Neural cell (in vitro differentiated cells): ENCODE measurements around the gene TRERF1. TPM values are rescaled to one million over a fixed set of nuclear protein-coding genes. Genes with fewer than 3 reads are reported as not detected.

Source experiments
- H2AFZ ChIP-seq: fragments of 200-600, 300-800 bp; sonication (generic), shearing (Covaris generic); 2 replicates; pipeline ENCODE4 v1.6.0; 2014; ENCODE audit warnings: low read depth, mild to moderate bottlenecking, antibody characterized with exemption, low read length, moderate library complexity
- H3F3A ChIP-seq: fragments of 200-600 bp; shearing (Covaris generic); 2 replicates; pipeline ENCODE4 v1.6.1; 2016; ENCODE audit warnings: mild to moderate bottlenecking, moderate library complexity, mixed read lengths, antibody characterized with exemption, low read length; ENCODE audit not compliant: insufficient read depth, poor library complexity, severe bottlenecking
- H3K27ac ChIP-seq: fragments of 200-600, 300-800 bp; sonication (generic), shearing (Covaris generic); 2 replicates; pipeline ENCODE4 v1.5.1; 2014; ENCODE audit warnings: mild to moderate bottlenecking, low read length, moderate library complexity
- H3K27me3 ChIP-seq: fragments of 300-800, 200-600 bp; sonication (generic), shearing (Covaris generic); 2 replicates; pipeline ENCODE4 v1.6.0; 2014; ENCODE audit warnings: mild to moderate bottlenecking, low read depth, low read length, moderate library complexity; ENCODE audit not compliant: insufficient read depth
- H3K36me3 ChIP-seq: fragments of 300-800, 200-600 bp; sonication (generic), shearing (Covaris generic); 2 replicates; pipeline ENCODE4 v1.5.1; 2014; ENCODE audit warnings: mild to moderate bottlenecking, antibody characterized with exemption, low read length, moderate library complexity; ENCODE audit not compliant: insufficient read depth
- H3K4me2 ChIP-seq: fragments of 300-800, 200-600 bp; sonication (generic), shearing (Covaris generic); 2 replicates; pipeline ENCODE4 v1.6.0; 2014; ENCODE audit warnings: mild to moderate bottlenecking, low read length
- H3K4me3 ChIP-seq: fragments of 300-800, 200-600 bp; sonication (generic), shearing (Covaris generic); 2 replicates; pipeline ENCODE4 v1.5.1; 2014; ENCODE audit warnings: mild to moderate bottlenecking, low read length, moderate library complexity
- H3K79me2 ChIP-seq: fragments of 200-600 bp; shearing (Covaris generic); replicated peaks from 2 replicates; pipeline ENCODE4 v1.6.0; 2014; ENCODE audit warnings: mild to moderate bottlenecking, low read length, moderate library complexity; ENCODE audit not compliant: insufficient read depth
- H3K9ac ChIP-seq: fragments of 300-800, 200-600 bp; sonication (generic), shearing (Covaris generic); 2 replicates; pipeline ENCODE4 v1.6.1; 2016; ENCODE audit warnings: mild to moderate bottlenecking, low read length, mixed read lengths
- H3K9me2 ChIP-seq: fragments of 200-600 bp; shearing (Covaris generic); 2 replicates; pipeline ENCODE4 v1.6.1; 2016; ENCODE audit warnings: mild to moderate bottlenecking, low read length, mixed read lengths; ENCODE audit not compliant: insufficient read depth
- H3K9me3 ChIP-seq: fragments of 200-600, 300-800 bp; sonication (generic), shearing (Covaris generic); 2 replicates; pipeline ENCODE4 v1.6.1; 2016; ENCODE audit warnings: mild to moderate bottlenecking, mixed run types, low read length, moderate library complexity, mixed read lengths
- H4K20me1 ChIP-seq: fragments of 200-600 bp; shearing (Covaris generic); 2 replicates; pipeline ENCODE4 v1.6.1; 2016; ENCODE audit warnings: mild to moderate bottlenecking, mixed run types; ENCODE audit not compliant: insufficient read depth
- CTCF ChIP-seq: fragments of 450-650 bp; IDR thresholded peaks from 2 replicates; pipeline ENCODE4 v1.5.1; 2014; ENCODE audit warnings: antibody characterized with exemption, mild to moderate bottlenecking, moderate library complexity; ENCODE audit not compliant: poor library complexity, severe bottlenecking
- EP300 ChIP-seq: fragments of 450-650 bp; conservative IDR thresholded peaks from 2 replicates; pipeline ENCODE4 v1.6.1; 2014; ENCODE audit warnings: antibody characterized with exemption, mild to moderate bottlenecking, moderate library complexity; ENCODE audit not compliant: poor library complexity, severe bottlenecking
- EZH2 ChIP-seq: fragments of 200-600, 300-800 bp; shearing (Covaris generic), sonication (generic); IDR thresholded peaks from 2 replicates; pipeline ENCODE4 v1.6.1; 2014; ENCODE audit warnings: antibody characterized with exemption, low read length, borderline replicate concordance, mild to moderate bottlenecking; ENCODE audit not compliant: insufficient read depth, poor library complexity, severe bottlenecking
- MXI1 ChIP-seq: fragments of 450-650 bp; conservative IDR thresholded peaks from 2 replicates; pipeline ENCODE4 v1.6.1; 2014; ENCODE audit warnings: antibody characterized with exemption, mild to moderate bottlenecking; ENCODE audit not compliant: poor library complexity, severe bottlenecking
- POLR2AphosphoS5 ChIP-seq: IDR thresholded peaks from 2 replicates; pipeline ENCODE4 v1.6.1; 2012
- RAD21 ChIP-seq: fragments of 450-650 bp; conservative IDR thresholded peaks from 2 replicates; pipeline ENCODE4 v1.6.1; 2014; ENCODE audit warnings: antibody characterized with exemption, mild to moderate bottlenecking, moderate library complexity
- REST ChIP-seq: IDR thresholded peaks from 2 replicates; pipeline ENCODE4 v1.6.1; 2012; ENCODE audit warnings: borderline replicate concordance
- SMC3 ChIP-seq: fragments of 450-650 bp; conservative IDR thresholded peaks from 2 replicates; pipeline ENCODE4 v1.6.1; 2014; ENCODE audit warnings: antibody characterized with exemption, mild to moderate bottlenecking, moderate library complexity; ENCODE audit not compliant: poor library complexity
- TAF1 ChIP-seq: IDR thresholded peaks from 2 replicates; pipeline ENCODE4 v1.6.1; 2012; ENCODE audit warnings: low read depth
- polyA plus RNA-seq: library from polyadenylated mRNA; depleted of rRNA; stranded (reverse); fragments of >200 nt; gene quantifications from 2 replicates; pipeline ENCODE4 v1.2.3, GENCODE V29; 2014

The TRERF1 gene
- polyA plus RNA-seq, 1 donor from 2014 or later, result 4.5 TPM

GRCh38 chr6:42264852-42265390, 186.8 kb downstream of the TRERF1 start:
- Histone ChIP-seq H3K4me3 (no peak overlapping the region), H2AFZ (no peak overlapping the region), H3K36me3 (no peaks in the 10 kb centered on the region), H3K9me2 (no peaks in the 10 kb centered on the region), H3K4me2 (no peak overlapping the region), H3K9me3 (no peaks in the 10 kb centered on the region), H3K27me3 (no peaks in the 10 kb centered on the region), H4K20me1 (no peaks in the 10 kb centered on the region), H3K27ac (no peak overlapping the region), H3K79me2 (no peaks in the 10 kb centered on the region), H3F3A (no peaks in the 10 kb centered on the region), H3K9ac (no peak overlapping the region)
- TF ChIP-seq SMC3, result no peak
- TF ChIP-seq EZH2, result no peak
- no peak for TF ChIP-seq EP300
- TF ChIP-seq RAD21, result no peak
- TF ChIP-seq REST, result no peak
- TF ChIP-seq TAF1, result no peak
- TF ChIP-seq CTCF, result no peak
- TF ChIP-seq POLR2AphosphoS5, result no peak
- TF ChIP-seq MXI1, result no peak

GRCh38 chr6:42264162-42264851, 187.4 kb downstream of the TRERF1 start:
- no peaks in the 10 kb centered on the region for H3K9me3 ChIP-seq
- no peak overlapping the region for H3K4me3 ChIP-seq
- H3K4me2 ChIP-seq, result no peak overlapping the region
- H3F3A ChIP-seq, result no peaks in the 10 kb centered on the region
- H3K79me2 ChIP-seq, result no peaks in the 10 kb centered on the region
- TF ChIP-seq REST (no peak), TAF1 (no peak), SMC3 (no peak), EP300 (no peak), RAD21 (no peak), EZH2 (no peak), CTCF (no peak), POLR2AphosphoS5 (no peak), MXI1 (no peak)
- H3K36me3 ChIP-seq, result no peaks in the 10 kb centered on the region
- H3K9ac ChIP-seq, result no peak overlapping the region
- no peaks in the 10 kb centered on the region for H3K27me3 ChIP-seq
- no peak overlapping the region for H2AFZ ChIP-seq
- no peaks in the 10 kb centered on the region for H4K20me1 ChIP-seq
- no peaks in the 10 kb centered on the region for H3K9me2 ChIP-seq
- no peak overlapping the region for H3K27ac ChIP-seq
